PC-3 (cell line): ENCODE data around the gene LRRC61.

Experiments used
- CTCF ChIP-seq: fragments of 300-600 bp; sonication (generic); conservative IDR thresholded peaks from 2 replicates; pipeline ENCODE4 v1.5.1; 2017; ENCODE audit warnings: antibody characterized with exemption, low read depth, mild to moderate bottlenecking, low read length
- EZH2 ChIP-seq: fragments of 300-600 bp; sonication (generic); IDR thresholded peaks from one replicate; pipeline ENCODE4 v1.6.1; 2017; ENCODE audit warnings: antibody characterized with exemption, mild to moderate bottlenecking, low read length; ENCODE audit not compliant: unreplicated experiment
- EZH2phosphoT487 ChIP-seq: fragments of 300-600 bp; sonication (generic); IDR thresholded peaks from 2 replicates; pipeline ENCODE4 v1.6.1; 2018; ENCODE audit warnings: mild to moderate bottlenecking, antibody characterized with exemption, low read length, borderline replicate concordance

- TF ChIP-seq CTCF (no peak), EZH2 (no peak), EZH2phosphoT487 (no peak)
Measured at GRCh38 chr7:150330211-150330885, 7.2 kb downstream of the LRRC61 start.
